T-helper 2 cell (primary cell): ENCODE results near the gene TMEM117.
"Not testable (repeated sequence)": the region's sequence is repeated elsewhere in the genome, so short reads cannot be mapped to it uniquely, and the experiment has no call there.

Experiments
- DNase-seq, 5 experiments: peaks; one replicate each; pipeline versions ENCODE4 v3.0.0 to v3.0.0-alpha.2; 2012 to 2022

TMEM117 gene

GRCh38 chr12:44314007-44314500, 478.2 kb downstream of the TMEM117 start:
- no peak for DNase-seq

GRCh38 chr12:44317651-44318126, 481.8 kb downstream of the TMEM117 start:
- DNase-seq: peak in 1 of 5 experiments; percentile 57

DNA sequence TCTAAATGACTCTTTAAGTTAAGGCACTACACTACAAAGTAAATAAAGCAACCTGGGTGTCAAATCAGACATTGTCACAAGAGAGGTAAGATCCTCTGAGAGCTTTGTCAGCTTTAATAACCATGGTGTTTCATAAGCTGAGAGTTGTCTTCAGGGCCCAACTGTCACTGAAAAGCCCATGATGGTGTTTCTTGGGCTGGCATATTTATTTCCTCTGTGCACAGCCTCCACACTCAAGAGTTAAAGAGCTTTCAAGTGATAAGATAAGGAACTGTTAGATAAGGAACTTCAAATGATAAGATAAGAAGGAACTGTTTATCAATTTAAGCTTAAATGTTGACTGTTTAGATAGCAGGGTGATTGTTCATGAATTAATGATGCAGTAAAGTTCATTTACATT, 495.4 kb downstream of the TMEM117 start:
- peak in 1 of 5 experiments; percentile 21 for DNase-seq

- DNase-seq: no peak
Measured at GRCh38 chr12:44334347-44334746, 498.5 kb downstream of the TMEM117 start.

- no peak for DNase-seq
Measured at GRCh38 chr12:44335030-44335429, 499.1 kb downstream of the TMEM117 start.

- DNase-seq: no peak
Measured at GRCh38 chr12:44336577-44336976, 500.7 kb downstream of the TMEM117 start.

GRCh38 chr12:44342371-44342770, 506.5 kb downstream of the TMEM117 start:
- DNase-seq: no peak

- no peak for DNase-seq
Measured at GRCh38 chr12:44347145-44347544, 511.3 kb downstream of the TMEM117 start.

DNA sequence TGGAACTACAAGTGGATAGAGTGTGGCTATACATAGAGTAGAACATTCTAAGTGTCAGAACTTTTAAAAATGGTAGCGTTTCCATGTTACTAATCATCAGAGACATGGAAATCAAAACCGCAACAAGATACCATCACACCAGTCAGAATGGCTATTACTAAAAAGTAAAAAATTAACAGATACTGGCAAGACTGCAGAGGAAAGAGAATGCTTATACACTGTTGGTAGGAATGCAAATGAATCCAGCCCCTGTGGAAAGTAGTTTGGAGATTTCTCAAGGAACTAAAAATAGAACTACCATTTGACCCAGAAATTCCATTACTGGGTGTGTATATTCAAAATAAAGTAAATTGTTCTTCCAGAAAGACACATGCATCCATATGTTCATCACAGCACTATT, 521.6 kb downstream of the TMEM117 start:
- no peak for DNase-seq

GRCh38 chr12:44358636-44359035, 522.8 kb downstream of the TMEM117 start:
- no peak for DNase-seq

DNA sequence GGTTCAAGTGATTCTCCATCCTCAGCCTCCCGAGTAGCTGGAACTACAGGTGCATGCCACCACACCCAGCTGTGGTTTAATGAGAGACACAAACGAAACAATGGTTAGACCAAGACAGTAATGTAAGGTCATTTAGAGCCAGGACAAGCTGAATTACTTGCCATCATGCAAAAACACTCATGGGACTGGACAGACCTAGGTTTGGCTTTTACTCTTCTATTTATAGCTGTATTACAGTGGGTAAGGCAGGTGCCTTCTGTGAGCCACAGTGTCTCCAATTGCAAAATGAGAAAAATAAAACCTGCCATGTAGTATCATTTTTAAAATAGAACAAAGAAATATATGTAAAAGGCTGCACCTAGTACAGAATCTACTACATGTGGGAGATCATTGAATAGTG, 527.1 kb downstream of the TMEM117 start:
- no peak for DNase-seq

DNA sequence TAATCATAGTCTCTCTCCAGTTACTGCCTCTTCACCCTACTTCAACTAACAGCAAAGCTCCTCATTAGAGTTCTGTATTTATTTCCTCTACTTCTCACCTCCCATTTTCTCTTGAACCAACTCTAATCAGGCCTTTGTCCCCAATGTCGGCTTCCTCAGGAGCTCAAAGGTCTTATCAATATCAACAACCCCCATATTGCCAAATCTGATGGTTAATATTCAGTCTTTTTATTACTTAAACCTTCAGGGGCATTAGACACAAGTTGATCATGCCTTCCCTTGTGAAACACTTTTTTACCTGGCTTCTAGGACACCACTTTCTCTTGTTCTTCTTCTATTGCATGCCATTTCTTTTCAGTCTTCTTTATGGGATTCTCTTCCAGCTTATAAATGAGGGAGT, 531.3 kb downstream of the TMEM117 start:
- no peak for DNase-seq

- no peak for DNase-seq
Measured at GRCh38 chr12:44367916-44368315, 532.0 kb downstream of the TMEM117 start.

DNA sequence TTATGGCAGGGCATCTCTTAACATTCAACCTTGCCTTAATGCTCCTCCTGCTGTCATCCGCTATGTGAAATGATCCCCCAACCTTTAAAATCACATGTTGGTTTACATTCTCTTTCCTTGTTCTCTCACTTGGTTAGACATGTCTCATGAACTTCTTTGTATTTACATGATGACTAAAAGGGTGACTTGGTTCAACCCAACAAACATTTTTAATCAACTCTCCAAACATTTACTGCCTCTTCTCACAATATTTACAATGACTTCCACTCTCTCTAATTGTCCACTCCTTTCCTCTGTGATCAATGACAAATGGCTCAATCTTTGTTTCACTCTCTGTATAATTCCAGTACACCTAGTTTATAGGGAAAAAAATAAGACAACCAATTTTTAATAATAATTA, 534.1 kb downstream of the TMEM117 start:
- DNase-seq: no peak

DNA sequence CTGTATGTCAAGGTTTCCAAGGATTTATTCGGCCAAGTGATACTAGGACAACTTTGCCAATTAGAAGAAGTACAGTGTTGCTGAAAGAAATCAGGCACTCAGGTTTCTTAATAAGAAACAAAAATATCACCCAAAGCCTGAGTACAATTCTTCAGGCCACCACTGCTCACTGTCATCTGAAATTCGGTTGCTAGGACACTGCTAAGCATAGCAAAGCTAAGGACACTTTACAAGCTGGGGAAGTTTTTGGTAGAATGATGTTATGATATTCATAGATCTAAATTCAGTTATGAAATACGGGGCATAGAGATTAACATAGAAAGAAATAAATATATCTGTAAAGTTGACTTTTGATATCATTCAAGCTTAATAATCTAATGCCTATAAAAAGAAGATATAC, 535.1 kb downstream of the TMEM117 start:
- DNase-seq: no peak

- DNase-seq: no peak
Measured at GRCh38 chr12:44372259-44372658, 536.4 kb downstream of the TMEM117 start.

DNA sequence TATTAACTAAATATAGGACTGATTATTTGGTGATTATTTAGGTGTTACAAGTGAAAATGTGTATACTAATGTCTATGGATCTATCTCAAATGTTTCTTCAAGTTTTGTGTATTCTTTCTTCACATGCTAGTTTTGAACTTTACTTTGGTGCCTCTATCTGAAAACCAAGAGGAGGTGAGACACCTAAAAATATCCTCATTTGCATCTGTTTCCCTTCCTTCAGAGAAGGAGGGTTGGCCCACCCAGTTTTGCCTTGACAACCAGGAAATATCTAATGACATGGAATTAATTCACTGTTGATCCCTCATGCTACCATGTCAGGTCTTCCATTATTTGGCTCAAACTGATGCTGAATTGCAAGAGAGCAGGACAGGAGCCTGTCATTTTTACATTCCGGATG, 539.8 kb downstream of the TMEM117 start:
- no peak for DNase-seq

DNA sequence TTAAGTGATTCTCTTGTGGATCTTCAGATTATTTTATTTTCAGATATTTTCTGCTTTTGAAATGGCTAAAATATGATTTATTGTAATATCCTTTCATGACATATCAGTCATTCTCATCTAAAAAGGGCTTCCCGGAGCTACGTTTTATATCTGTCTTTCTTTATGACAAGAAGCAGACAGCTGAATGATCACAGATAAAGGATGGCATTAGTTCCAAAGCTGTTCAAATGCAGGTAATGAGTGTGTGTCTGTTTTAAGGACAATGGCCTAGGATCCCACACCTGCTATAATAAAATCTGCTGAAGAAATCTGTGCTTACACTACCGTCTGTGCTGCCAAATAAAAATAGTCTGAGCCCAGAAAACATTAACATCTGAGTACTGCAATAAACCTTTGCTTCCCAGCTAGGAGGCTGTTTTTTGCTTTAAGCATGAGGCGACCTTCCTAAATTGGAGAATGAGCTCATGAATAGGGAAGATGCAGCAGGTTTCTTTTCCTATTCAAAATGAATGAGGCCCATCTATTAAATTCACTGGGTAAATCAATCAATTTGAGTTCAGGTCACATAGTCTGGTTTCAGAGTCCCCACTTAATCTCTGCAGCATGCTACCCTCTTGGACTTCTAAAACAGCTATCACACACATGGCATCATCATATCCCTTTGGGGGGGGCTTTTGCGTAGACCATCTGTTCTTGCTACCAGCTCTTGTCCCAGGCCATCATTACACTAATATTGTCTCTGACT, 541.7 kb downstream of the TMEM117 start:
- no peak for DNase-seq

GRCh38 chr12:44379113-44379512, 543.2 kb downstream of the TMEM117 start:
- not testable (repeated sequence) for DNase-seq

GRCh38 chr12:44379831-44380230, 544.0 kb downstream of the TMEM117 start:
- no peak for DNase-seq

- no peak for DNase-seq
Measured at GRCh38 chr12:44380861-44381260, 545.0 kb downstream of the TMEM117 start.

DNA sequence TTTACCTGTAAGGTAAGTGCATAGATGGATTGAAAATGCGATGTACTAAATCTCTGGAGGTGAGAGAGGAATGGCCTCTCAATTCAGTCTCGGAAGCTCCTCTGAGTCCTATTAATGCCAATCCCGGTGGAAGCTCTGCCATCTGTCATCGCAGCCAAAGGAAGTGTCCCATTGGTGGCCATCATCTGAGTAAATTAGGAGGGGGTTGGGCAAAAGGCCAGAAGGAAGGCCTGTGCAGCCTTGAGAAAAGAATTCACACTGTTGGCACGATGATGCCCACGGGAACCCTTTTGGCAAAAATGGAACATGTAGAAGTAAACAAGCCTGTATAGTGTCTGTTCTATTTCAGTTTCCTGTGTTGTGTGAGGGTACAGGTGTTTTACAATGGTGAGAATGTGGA, 545.5 kb downstream of the TMEM117 start:
- DNase-seq: no peak

GRCh38 chr12:44384136-44384535, 548.3 kb downstream of the TMEM117 start:
- DNase-seq: no peak

DNA sequence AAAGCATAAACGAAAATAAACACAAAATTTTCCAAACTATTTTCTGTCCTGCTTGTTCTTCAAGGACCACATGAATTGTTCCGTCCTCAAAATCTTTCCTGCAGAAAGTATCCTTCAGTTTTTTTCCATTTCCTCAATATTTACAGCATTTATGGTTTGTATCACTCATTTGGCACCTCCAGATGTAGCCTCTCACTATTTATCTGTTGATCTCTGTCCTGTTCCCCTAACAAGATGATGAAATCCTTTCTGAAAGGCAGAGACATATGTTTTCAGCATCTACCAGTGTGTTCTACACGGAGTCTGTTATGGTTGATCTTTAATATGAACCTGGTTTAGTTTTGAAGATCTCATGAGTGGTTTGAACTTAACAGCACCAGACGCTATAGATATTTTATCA, 550.1 kb downstream of the TMEM117 start:
- no peak for DNase-seq

- no peak for DNase-seq
Measured at GRCh38 chr12:44387581-44387980, 551.7 kb downstream of the TMEM117 start.
